IMR-90 (cell line): ENCODE results near the gene NCF2. TPM values are rescaled to one million over a fixed set of nuclear protein-coding genes. Genes with fewer than 3 reads are reported as not detected.
A peak's percentile ranks its signal among the peaks of the same experiment; 100 is the strongest.

ENCODE experiments used
- ATAC-seq: fragments of 200-7000 bp; cut with Tn5 transposase; 2 replicates; pipeline ENCODE4 v1.9.1; 2020; ENCODE audit warnings: low read depth, mild to moderate bottlenecking, moderate library complexity
- BruUV-seq: library from RNA; stranded (reverse); fragments of 400-500 nt; replicated peaks from 2 replicates; lab custom pipeline; 2021; lab: Mats Ljungman, UMichigan
- CTCF ChIA-PET: fragments of 300-600 bp; formaldehyde crosslinking; extraction: SDS; loops from one replicate; lab custom pipeline; 2021; ENCODE audit warnings: antibody characterized with exemption; lab: Yijun Ruan, JAX
- POLR2A ChIA-PET: fragments of 300-600 bp; sonication (Branson Sonifier 250); formaldehyde crosslinking; loops from one replicate; lab custom pipeline; 2022; ENCODE audit warnings: antibody characterized with exemption; ENCODE audit not compliant: unreplicated experiment; lab: Charles Lee
- DNase-seq: peaks from one replicate; pipeline ENCODE4 v3.0.0; 2013
- H2AFZ ChIP-seq: replicated peaks from 2 replicates; pipeline ENCODE3; 2013; ENCODE audit warnings: low read length, mild to moderate bottlenecking; ENCODE audit not compliant: poor library complexity
- H2AK5ac ChIP-seq: 2 replicates; pipeline ENCODE4 v1.6.1; 2013; ENCODE audit warnings: low read depth, low read length, inconsistent platforms
- H2AK9ac ChIP-seq: replicated peaks from 2 replicates; pipeline ENCODE3; 2013; ENCODE audit warnings: mild to moderate bottlenecking, low read depth, low read length, moderate library complexity; ENCODE audit not compliant: poor library complexity
- H2BK120ac ChIP-seq: 2 replicates; pipeline ENCODE4 v1.6.1; 2013; ENCODE audit warnings: low read depth, low read length, inconsistent platforms
- H2BK15ac ChIP-seq: 3 replicates; pipeline ENCODE4 v1.6.1; 2013; ENCODE audit warnings: low read depth, low read length, inconsistent platforms
- H2BK20ac ChIP-seq: 2 replicates; pipeline ENCODE4 v1.6.1; 2013; ENCODE audit warnings: low read depth, mild to moderate bottlenecking, inconsistent platforms, low read length, moderate library complexity
- H2BK5ac ChIP-seq: 2 replicates; pipeline ENCODE4 v1.6.1; 2013; ENCODE audit warnings: mild to moderate bottlenecking, low read depth, low read length, inconsistent platforms; ENCODE audit not compliant: poor library complexity, severe bottlenecking
- H3K14ac ChIP-seq: replicated peaks from 2 replicates; pipeline ENCODE4 v1.6.1; 2013; ENCODE audit warnings: low read depth, low read length, inconsistent platforms
- H3K18ac ChIP-seq: 2 replicates; pipeline ENCODE4 v1.6.1; 2013; ENCODE audit warnings: low read depth, low read length, control low read depth
- H3K23ac ChIP-seq: 2 replicates; pipeline ENCODE4 v1.6.1; 2013; ENCODE audit warnings: low read depth, low read length, inconsistent platforms
- H3K27ac ChIP-seq: 2 replicates; pipeline ENCODE4 v1.5.1; 2013; ENCODE audit warnings: mild to moderate bottlenecking, control low read depth, low read length; ENCODE audit not compliant: insufficient read depth
- H3K27me3 ChIP-seq: 2 replicates; pipeline ENCODE4 v1.6.1; 2013; ENCODE audit warnings: low read length; ENCODE audit not compliant: control insufficient read depth, insufficient read depth
- H3K36me3 ChIP-seq: 2 replicates; pipeline ENCODE4 v1.6.1; 2013; ENCODE audit warnings: low read length, mixed read lengths; ENCODE audit not compliant: control insufficient read depth, insufficient read depth
- H3K4ac ChIP-seq: 2 replicates; pipeline ENCODE4 v1.6.1; 2013; ENCODE audit warnings: low read depth, low read length, inconsistent platforms
- H3K4me1 ChIP-seq: 2 replicates; pipeline ENCODE4 v1.6.1; 2013; ENCODE audit warnings: low read length, mixed read lengths; ENCODE audit not compliant: control insufficient read depth, insufficient read depth
- H3K4me2 ChIP-seq: 2 replicates; pipeline ENCODE4 v1.6.1; 2013; ENCODE audit warnings: low read depth, mild to moderate bottlenecking, control low read depth, low read length, moderate library complexity
- H3K4me3 ChIP-seq: 2 replicates; pipeline ENCODE4 v1.5.1; 2013; ENCODE audit warnings: low read depth, mild to moderate bottlenecking, control low read depth, low read length, moderate library complexity; ENCODE audit not compliant: insufficient read depth
- H3K56ac ChIP-seq: 2 replicates; pipeline ENCODE4 v1.6.1; 2013; ENCODE audit warnings: low read length, inconsistent platforms; ENCODE audit not compliant: insufficient read depth; ENCODE audit errors: extremely low read depth
- H3K79me1 ChIP-seq, 2 experiments: 2 replicates each; pipeline ENCODE4 v1.6.1; 2013; ENCODE audit warnings: low read length in 2 of 2, inconsistent platforms in 1 of 2, low read depth in 1 of 2
- H3K9ac ChIP-seq: 2 replicates; pipeline ENCODE4 v1.6.1; 2013; ENCODE audit warnings: low read depth, low read length, control low read depth
- H3K9me1 ChIP-seq: 2 replicates; pipeline ENCODE4 v1.6.1; 2013; ENCODE audit warnings: low read length, inconsistent platforms; ENCODE audit not compliant: insufficient read depth
- H3K9me3 ChIP-seq: 2 replicates; pipeline ENCODE4 v1.6.1; 2013; ENCODE audit warnings: low read length; ENCODE audit not compliant: control insufficient read depth, insufficient read depth
- H4K20me1 ChIP-seq: 2 replicates; pipeline ENCODE4 v1.6.1; 2013; ENCODE audit warnings: low read length, inconsistent platforms; ENCODE audit not compliant: insufficient read depth
- H4K5ac ChIP-seq: 2 replicates; pipeline ENCODE4 v1.6.1; 2013; ENCODE audit warnings: mild to moderate bottlenecking, low read depth, low read length, control low read depth
- H4K8ac ChIP-seq, 2 experiments: 2 replicates each; pipeline ENCODE4 v1.6.1; 2013; ENCODE audit warnings: low read depth in 2 of 2, low read length in 2 of 2, control low read depth in 1 of 2, inconsistent platforms in 1 of 2
- H4K91ac ChIP-seq: 2 replicates; pipeline ENCODE4 v1.6.1; 2013; ENCODE audit warnings: low read depth, low read length, inconsistent platforms; ENCODE audit not compliant: insufficient read depth
- CEBPB ChIP-seq: IDR thresholded peaks from 2 replicates; pipeline ENCODE4 v1.6.1; 2012; ENCODE audit warnings: low read depth, low read length, improper control_type of control experiment
- CHD1 ChIP-seq: IDR thresholded peaks from 2 replicates; pipeline ENCODE4 v1.6.1; 2012; ENCODE audit warnings: low read depth, low read length, improper control_type of control experiment
- FOS ChIP-seq: fragments of 150-350 bp; IDR thresholded peaks from 2 replicates; pipeline ENCODE4 v1.6.1; 2016; ENCODE audit warnings: low read depth, low read length
- MAFK ChIP-seq: IDR thresholded peaks from 2 replicates; pipeline ENCODE4 v1.6.1; 2012; ENCODE audit warnings: low read depth, low read length, improper control_type of control experiment
- MAZ ChIP-seq: IDR thresholded peaks from 2 replicates; pipeline ENCODE4 v1.6.1; 2012; ENCODE audit warnings: low read depth, mild to moderate bottlenecking, low read length, improper control_type of control experiment, moderate library complexity, borderline replicate concordance
- MXI1 ChIP-seq: IDR thresholded peaks from 2 replicates; pipeline ENCODE4 v1.6.1; 2012; ENCODE audit warnings: low read depth, mild to moderate bottlenecking, low read length, moderate library complexity, borderline replicate concordance
- NFE2L2 ChIP-seq: fragments of 150-350 bp; IDR thresholded peaks from 2 replicates; pipeline ENCODE4 v1.6.1; 2016; ENCODE audit warnings: low read depth, mild to moderate bottlenecking, low read length
- POLR2A ChIP-seq: IDR thresholded peaks from 2 replicates; pipeline ENCODE4 v1.6.1; 2012; ENCODE audit warnings: mild to moderate bottlenecking, low read depth, low read length
- RCOR1 ChIP-seq: IDR thresholded peaks from 2 replicates; pipeline ENCODE4 v1.6.1; 2012; ENCODE audit warnings: mild to moderate bottlenecking, low read length, improper control_type of control experiment; ENCODE audit not compliant: insufficient replicate concordance
- RFX5 ChIP-seq: IDR thresholded peaks from 2 replicates; pipeline ENCODE4 v1.8.0; 2012; ENCODE audit warnings: low read depth, mild to moderate bottlenecking, low read length, moderate library complexity
- WGBS, 2 experiments: methylation state at CpG; one replicate each; pipeline versions ENCODE4 v1.1.5 to v1.1.7; 2013; ENCODE audit warnings: missing lambda C conversion rate in 2 of 2; ENCODE audit not compliant: insufficient read length in 1 of 2; ENCODE audit errors: extremely low coverage in 2 of 2; 5-methylcytosine and 5-hydroxymethylcytosine counted together
- dilution Hi-C: fragments of 300-500 bp; cut with HindIII; formaldehyde crosslinking; loops from one replicate; pipeline ENCODE4 v1.14.3; 2018; ENCODE audit warnings: low sequenced_read_pairs; ENCODE audit not compliant: unreplicated experiment
- in situ Hi-C: fragments of 300-500 bp; cut with MboI; formaldehyde crosslinking; loops from 3 replicates; pipeline ENCODE4 v1.14.3; 2019; ENCODE audit warnings: low sequenced_read_pairs, inconsistent platforms, mixed read lengths
- intact Hi-C: fragments of 100-400 bp; cut with micrococcal nuclease; formaldehyde crosslinking; loops from 2 replicates; pipeline ENCODE4 v1.10.0; 2022
- polyA plus RNA-seq, 3 experiments: library from polyadenylated mRNA; depleted of rRNA; stranded (reverse); fragments of >200 nt; gene quantifications; 2 replicates each; pipeline ENCODE4 v1.2.3, GENCODE V29; 2012; ENCODE audit warnings: low replicate concordance in 1 of 3
- total RNA-seq: library from RNA; depleted of rRNA; stranded (reverse); fragments of >200 nt; gene quantifications from 2 replicates; pipeline ENCODE4 v1.2.3, GENCODE V29; 2012
- TF ChIP-seq, protein P1 (sequence below): fragments of 150-350 bp; IDR thresholded peaks from 2 replicates; pipeline ENCODE4 v1.6.1; 2017; ENCODE audit warnings: mild to moderate bottlenecking, antibody characterized with exemption, low read length, low read depth
- TF ChIP-seq, protein P2 (sequence below): fragments of 150-350 bp; IDR thresholded peaks from 2 replicates; pipeline ENCODE4 v1.6.1; 2016; ENCODE audit warnings: low read depth, mild to moderate bottlenecking, low read length, moderate library complexity, borderline replicate concordance

Gene NCF2
- total and polyA plus RNA-seq, 2 of the 4 experiments (the other 2 are of a cell fraction): 3.2 to 4.2 TPM

DNA sequence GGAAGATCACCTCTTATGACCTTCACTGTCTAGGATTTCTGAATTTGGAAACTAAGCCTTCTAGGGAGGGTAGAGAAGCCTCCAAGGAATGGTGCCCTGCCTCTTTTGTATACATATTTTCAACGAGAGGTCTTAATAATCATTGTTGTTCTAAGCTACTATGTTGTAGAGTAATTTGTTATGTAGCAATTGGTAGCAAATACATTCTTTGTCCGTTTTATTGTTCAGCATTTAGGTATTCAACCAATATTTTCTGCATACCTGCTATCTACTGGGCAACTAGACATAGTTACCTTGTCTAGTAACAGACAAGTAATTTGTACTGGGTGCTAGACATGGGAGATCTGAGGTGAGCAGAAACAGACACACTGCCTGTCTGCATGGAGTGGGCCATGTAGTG, 20.8 kb upstream of the NCF2 start:
- POLR2A ChIA-PET: no interaction called here

More for the DNA sequence above, 20.8 kb upstream of the NCF2 start:
- H3K23ac ChIP-seq: no peak overlapping the region
- TF ChIP-seq FOS: no peak
- no peak for TF ChIP-seq MXI1
- no peak for TF ChIP-seq CHD1
- TF ChIP-seq RCOR1: no peak
- TF ChIP-seq MAFK: no peak
- no peak for TF ChIP-seq MAZ
- no peak for TF ChIP-seq RFX5
- TF ChIP-seq, protein P1, sequence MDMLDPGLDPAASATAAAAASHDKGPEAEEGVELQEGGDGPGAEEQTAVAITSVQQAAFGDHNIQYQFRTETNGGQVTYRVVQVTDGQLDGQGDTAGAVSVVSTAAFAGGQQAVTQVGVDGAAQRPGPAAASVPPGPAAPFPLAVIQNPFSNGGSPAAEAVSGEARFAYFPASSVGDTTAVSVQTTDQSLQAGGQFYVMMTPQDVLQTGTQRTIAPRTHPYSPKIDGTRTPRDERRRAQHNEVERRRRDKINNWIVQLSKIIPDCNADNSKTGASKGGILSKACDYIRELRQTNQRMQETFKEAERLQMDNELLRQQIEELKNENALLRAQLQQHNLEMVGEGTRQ: no peak
- TF ChIP-seq POLR2A: no peak
- TF ChIP-seq NFE2L2: no peak
- TF ChIP-seq, protein P2, sequence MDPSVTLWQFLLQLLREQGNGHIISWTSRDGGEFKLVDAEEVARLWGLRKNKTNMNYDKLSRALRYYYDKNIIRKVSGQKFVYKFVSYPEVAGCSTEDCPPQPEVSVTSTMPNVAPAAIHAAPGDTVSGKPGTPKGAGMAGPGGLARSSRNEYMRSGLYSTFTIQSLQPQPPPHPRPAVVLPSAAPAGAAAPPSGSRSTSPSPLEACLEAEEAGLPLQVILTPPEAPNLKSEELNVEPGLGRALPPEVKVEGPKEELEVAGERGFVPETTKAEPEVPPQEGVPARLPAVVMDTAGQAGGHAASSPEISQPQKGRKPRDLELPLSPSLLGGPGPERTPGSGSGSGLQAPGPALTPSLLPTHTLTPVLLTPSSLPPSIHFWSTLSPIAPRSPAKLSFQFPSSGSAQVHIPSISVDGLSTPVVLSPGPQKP: no peak
- TF ChIP-seq CEBPB: no peak
- H3K4ac ChIP-seq: no peak overlapping the region
- H3K79me1 ChIP-seq: peaks cover 0 to 4% of the 10 kb centered on the region in 2 experiments; a peak in 2 of 4 replicates
- no peak overlapping the region for H2AK9ac ChIP-seq
- dilution Hi-C loops (no loop called here), in situ Hi-C loops (no loop called here), intact Hi-C loops (no loop called here)
- no peak overlapping the region for H2BK120ac ChIP-seq
- H3K27me3 ChIP-seq: no peaks in the 10 kb centered on the region
- no peak overlapping the region for H3K9ac ChIP-seq
- 0 out of 2 replicates have a peak overlapping the region, but pooled peaks have one; percentile 66 for H3K14ac ChIP-seq
- DNase-seq: no peak
- no peak overlapping the region for H3K18ac ChIP-seq
- peak overlapping the region; percentile 42; the same call in 1 of the 2 replicates for H2BK20ac ChIP-seq
- H3K9me3 ChIP-seq: no peaks in the 10 kb centered on the region
- no peak overlapping the region for H4K8ac ChIP-seq
- H4K91ac ChIP-seq: no peak overlapping the region
- H4K20me1 ChIP-seq: no peaks in the 10 kb centered on the region
- H3K36me3 ChIP-seq: no peaks in the 10 kb centered on the region
- H2AK5ac ChIP-seq: no peak overlapping the region
- H2AFZ ChIP-seq: no peak overlapping the region
- no TSS peak for BruUV-seq
- peaks cover 19% of the 10 kb centered on the region for H3K4me1 ChIP-seq
- H3K9me1 ChIP-seq: peaks cover 15% of the 10 kb centered on the region
- no peak overlapping the region for H3K4me3 ChIP-seq
- ATAC-seq: no peak
- H3K4me2 ChIP-seq: no peak overlapping the region
- H3K56ac ChIP-seq: no peak overlapping the region
- CTCF ChIA-PET: no interaction called here
- H2BK15ac ChIP-seq: no peak overlapping the region
- H4K5ac ChIP-seq: no peak overlapping the region
- H2BK5ac ChIP-seq: no peak overlapping the region
- no CpG with 5 or more reads among the region's 2 CpGs for WGBS, 2 experiments
- no peak overlapping the region for H3K27ac ChIP-seq
